Breast epithelium (tissue), 4 donors: ENCODE results near the gene SYNE1. TPM values are rescaled to one million over a fixed set of nuclear protein-coding genes. Genes with fewer than 3 reads are reported as not detected.

Source experiments
- DNase-seq, 2 donors: peaks; one replicate each; pipeline ENCODE4 v3.0.0-alpha.2; 2019; ENCODE audit warnings: low spot score in 2 of 2
- H3K27ac ChIP-seq, 2 donors: fragments of 200-600 bp; sonication (generic) in 1 of 2; one replicate each; pipeline ENCODE4 v1.5.1; 2016 to 2019; ENCODE audit warnings: mild to moderate bottlenecking in 1 of 2
- H3K27me3 ChIP-seq, 2 donors: fragments of 200-600 bp; sonication (generic) in 1 of 2; one replicate each; pipeline versions ENCODE4 v1.5.1 to v1.6.0; 2017 to 2019; ENCODE audit warnings: control low read depth in 1 of 2, mild to moderate bottlenecking in 1 of 2
- H3K36me3 ChIP-seq: fragments of 200-600 bp; one replicate; pipeline ENCODE4 v1.5.1; 2019
- H3K4me1 ChIP-seq, 2 donors: fragments of 200-600 bp; sonication (generic); one replicate each; pipeline ENCODE4 v1.5.1; 2016 to 2019; ENCODE audit warnings: control low read depth in 1 of 2
- H3K4me3 ChIP-seq, 3 donors: fragments of 200-600 bp; sonication (generic); 1 replicate in 2 of 3; 2 replicates in 1 of 3; pipeline ENCODE4 v1.5.1; 2016 to 2019; ENCODE audit warnings: mild to moderate bottlenecking in 3 of 3, moderate library complexity in 2 of 3
- H3K9me3 ChIP-seq, 2 donors: fragments of 200-600 bp; sonication (generic) in 1 of 2; one replicate each; pipeline ENCODE4 v1.5.1; 2016 to 2019; ENCODE audit warnings: control low read depth in 1 of 2
- CTCF ChIP-seq, 3 donors: fragments of 450-650 bp; IDR thresholded peaks; one replicate each; pipeline ENCODE4 v1.5.1; 2016 to 2017; ENCODE audit warnings: antibody characterized with exemption in 3 of 3, mild to moderate bottlenecking in 3 of 3, moderate library complexity in 3 of 3
- POLR2A ChIP-seq: fragments of 450-650 bp; IDR thresholded peaks from one replicate; pipeline ENCODE4 v1.6.1; 2016; ENCODE audit warnings: antibody characterized with exemption, mild to moderate bottlenecking, moderate library complexity
- POLR2AphosphoS5 ChIP-seq, 3 donors: sonication (generic); formaldehyde crosslinking; IDR thresholded peaks; one replicate each; pipeline ENCODE4 v1.6.1; 2017; ENCODE audit warnings: antibody characterized with exemption in 3 of 3
- intact Hi-C: fragments of 100-400 bp; cut with DNase I; formaldehyde crosslinking; loops from one replicate; pipeline ENCODE4 v1.15.1; 2023; ENCODE audit warnings: low total_unique reads
- total RNA-seq, 3 donors: library from RNA; depleted of rRNA; stranded (reverse); fragments of >200 nt; gene quantifications; one replicate each; pipeline ENCODE4 v1.1.0, GENCODE V29; 2016

SYNE1 gene
- total RNA-seq, 3 donors from 2014 or later: 80.9 to 106 (median 95.7) TPM

DNA sequence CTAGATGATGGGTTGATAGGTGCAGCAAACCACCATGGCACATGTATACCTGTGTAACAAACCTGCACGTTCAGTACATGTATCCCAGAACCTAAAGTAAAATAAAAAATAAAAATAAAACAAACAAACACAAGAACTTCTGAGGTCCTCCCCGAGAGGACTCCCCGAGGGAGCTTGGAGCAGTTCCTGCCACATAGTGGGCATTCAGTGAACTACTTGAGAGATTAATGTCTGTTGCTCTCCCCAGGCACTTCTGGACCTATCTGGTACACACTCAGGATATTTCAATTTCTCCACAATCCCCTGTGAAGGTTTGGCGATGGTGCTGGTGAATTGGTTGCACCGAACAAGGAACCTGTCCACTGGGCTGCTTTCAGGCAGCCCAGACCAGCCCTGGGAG lies 518.5 kb downstream of the SYNE1 start:
- Histone ChIP-seq H3K9me3 (no peaks in the 10 kb centered on the region), H3K27ac (no peak overlapping the region), H3K27me3 (no peaks in the 10 kb centered on the region), H3K4me1 (peaks cover 0 to 9% of the 10 kb centered on the region in 2 donors), H3K36me3 (peaks cover 4% of the 10 kb centered on the region), H3K4me3 (no peak overlapping the region)
- DNase-seq: no peak
- intact Hi-C loops: no loop called here
- no peak for TF ChIP-seq CTCF (IDR thresholded peaks at IDR 0.05)
- TF ChIP-seq POLR2A: no peak
- no peak for TF ChIP-seq POLR2AphosphoS5 (IDR thresholded peaks at IDR 0.05)

DNA sequence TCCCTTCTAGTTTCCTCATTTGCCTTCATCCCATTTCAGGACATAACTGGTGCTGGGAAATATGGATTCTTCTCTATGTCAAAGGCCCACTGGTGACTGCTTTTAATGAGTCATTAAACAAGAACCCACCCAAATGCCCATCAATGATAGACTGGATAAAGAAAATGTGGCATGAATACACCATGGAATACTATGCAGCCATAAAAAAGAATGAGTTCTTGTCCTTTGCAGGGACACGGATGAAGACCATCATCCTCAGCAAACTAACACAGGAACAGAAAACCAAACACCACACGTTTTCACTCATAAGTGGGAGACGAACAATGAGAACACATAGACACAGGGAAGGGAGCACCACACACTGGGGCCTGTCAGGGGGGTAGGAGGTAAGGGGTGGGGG lies 518.9 kb downstream of the SYNE1 start:
- Histone ChIP-seq H3K36me3 (peaks cover 4% of the 10 kb centered on the region), H3K27me3 (no peaks in the 10 kb centered on the region), H3K9me3 (no peaks in the 10 kb centered on the region), H3K4me1 (peaks cover 0 to 9% of the 10 kb centered on the region in 2 donors), H3K27ac (no peak overlapping the region), H3K4me3 (no peak overlapping the region)
- TF ChIP-seq CTCF (IDR thresholded peaks at IDR 0.05): no peak
- no peak for TF ChIP-seq POLR2A
- TF ChIP-seq POLR2AphosphoS5 (IDR thresholded peaks at IDR 0.05): no peak
- intact Hi-C loops: no loop called here
- no peak for DNase-seq

DNA sequence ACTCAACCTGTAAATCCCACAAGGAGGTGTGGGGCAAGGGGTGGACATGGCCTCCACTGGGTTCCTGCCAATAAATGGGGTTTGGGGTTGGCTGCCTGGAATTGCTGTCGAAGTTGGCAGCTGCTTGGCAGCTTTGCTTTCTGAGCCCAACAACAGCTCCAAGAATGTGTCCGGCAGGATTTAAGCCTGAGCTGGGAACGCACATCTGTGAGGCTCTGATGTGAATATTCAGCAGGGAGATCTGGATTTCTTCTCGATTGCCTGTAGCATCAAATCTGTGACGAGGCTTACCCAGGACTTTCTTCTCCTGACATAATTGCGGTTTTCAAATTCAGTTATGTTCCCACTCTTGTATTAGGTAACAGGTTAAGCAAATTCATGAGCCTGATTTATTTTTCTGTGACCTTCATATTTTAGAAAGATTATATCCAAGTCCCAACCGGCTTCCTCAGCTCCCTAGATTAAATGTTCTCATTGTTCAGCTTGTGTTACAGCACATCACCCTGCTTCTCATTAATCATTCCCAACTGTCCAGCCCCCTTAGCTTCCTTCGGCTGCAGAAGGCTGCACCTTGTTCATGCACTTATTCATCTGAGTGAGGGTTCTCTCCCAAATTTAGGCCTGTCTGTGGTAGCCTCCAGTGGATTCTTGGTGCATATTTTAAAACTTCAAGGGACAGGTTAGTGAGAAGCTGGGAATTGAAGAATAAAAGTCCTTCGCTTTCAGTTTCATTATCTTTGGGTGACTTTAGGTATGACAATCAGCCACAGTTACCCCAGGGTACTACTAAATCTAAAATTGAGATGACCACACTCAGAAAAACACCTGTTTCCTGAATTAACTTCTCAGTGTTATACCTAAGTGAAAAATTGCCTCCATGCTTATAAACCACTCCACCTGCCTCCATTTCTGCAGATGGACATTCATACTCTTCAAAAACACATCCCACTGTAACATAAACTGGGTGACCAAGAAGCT lies 519.7 kb downstream of the SYNE1 start:
- Histone ChIP-seq H3K9me3 (no peaks in the 10 kb centered on the region), H3K4me3 (no peak overlapping the region), H3K27ac (peak overlapping the region; percentile 76 to 82), H3K36me3 (peaks cover 4% of the 10 kb centered on the region), H3K4me1 (peaks cover 0 to 9% of the 10 kb centered on the region in 2 donors), H3K27me3 (no peaks in the 10 kb centered on the region)
- intact Hi-C loops: no loop called here
- DNase-seq: no peak
- TF ChIP-seq POLR2AphosphoS5 (IDR thresholded peaks at IDR 0.05) (peak in 1 of 3 donors; percentile 23), CTCF (IDR thresholded peaks at IDR 0.05) (no peak), POLR2A (no peak)

DNA sequence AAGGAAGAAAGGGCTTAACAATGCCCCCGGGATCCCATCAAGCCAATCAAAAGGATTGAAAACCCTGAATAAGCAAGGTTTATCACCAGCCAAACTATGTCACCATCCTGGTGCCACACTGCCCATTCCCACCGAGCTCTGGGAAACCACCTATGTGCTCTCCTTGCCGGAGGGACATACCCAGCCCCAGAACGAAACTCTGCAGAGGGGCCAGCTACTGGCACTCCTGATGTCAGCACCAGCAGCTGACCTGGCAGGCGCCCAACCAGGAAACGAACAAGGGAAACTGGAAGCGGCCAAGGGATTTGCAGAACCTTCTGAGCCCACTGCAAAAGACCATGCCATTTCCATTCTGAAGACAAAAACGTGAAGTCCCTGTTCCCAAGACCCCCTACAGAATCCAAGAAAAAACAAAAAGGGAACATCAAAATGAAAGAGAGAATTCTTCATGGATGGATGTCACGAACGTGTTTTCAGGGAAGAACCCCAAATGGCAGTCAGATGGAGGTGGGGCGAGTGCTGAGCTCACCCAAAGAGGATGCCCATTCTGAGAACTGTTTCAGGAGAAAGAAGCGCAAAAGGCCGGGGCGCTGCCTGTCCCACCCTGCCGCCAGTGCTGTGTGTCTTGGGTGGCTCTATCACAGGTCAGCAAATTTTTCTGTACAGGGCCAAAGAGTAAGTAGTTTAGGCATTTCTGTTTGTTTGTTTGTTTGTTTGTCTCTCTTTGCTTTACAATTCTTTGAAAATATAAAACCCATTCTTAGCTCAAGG lies 524.5 kb downstream of the SYNE1 start:
- peak; percentile 53 to 62 for DNase-seq
- intact Hi-C loops: no loop called here

DNA sequence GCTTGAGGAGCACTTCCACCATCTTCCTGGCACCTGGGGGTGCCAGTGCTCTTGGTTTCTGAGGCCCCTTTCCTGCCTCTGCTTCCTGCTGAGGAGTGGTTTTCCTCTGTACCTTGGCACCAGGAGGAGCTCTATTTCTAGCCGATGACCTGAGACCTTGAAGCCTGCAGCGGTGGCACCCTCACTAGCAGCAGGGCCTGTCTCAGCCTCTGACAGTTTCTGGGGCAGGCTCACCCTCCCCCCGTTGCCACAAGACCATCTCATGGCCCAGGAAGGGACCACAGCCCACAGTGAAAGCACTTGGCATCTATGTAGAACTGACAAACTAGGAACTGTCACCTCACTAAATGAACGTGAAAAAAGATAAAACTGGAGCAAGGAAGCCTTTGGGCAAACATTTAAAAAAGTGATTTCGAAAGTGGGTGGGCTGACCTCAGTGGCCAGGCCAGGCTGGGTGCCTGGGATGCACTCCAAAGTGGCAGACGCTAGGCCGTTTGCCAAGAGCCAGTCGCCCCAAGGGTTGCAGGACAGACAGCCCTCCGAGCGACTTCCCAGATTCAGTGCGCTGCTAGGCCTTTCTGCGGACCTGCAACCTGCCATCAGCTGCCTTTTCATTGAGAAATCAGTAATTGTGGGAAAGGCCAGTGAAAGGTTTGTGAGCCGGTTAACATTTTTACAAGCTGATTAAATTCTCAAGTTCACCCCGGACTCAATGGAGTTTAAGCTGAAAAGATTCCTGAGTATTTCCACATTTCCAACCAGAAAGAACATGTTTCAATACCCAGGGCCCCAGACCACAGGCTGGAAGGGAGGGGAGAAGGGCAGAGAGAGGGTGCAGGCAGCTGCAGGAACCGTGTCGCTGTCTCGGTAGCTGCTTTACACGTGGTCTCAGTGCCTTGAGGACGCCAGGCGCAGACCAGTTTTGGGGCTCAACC lies 526.0 kb downstream of the SYNE1 start:
- no peak for DNase-seq
- Histone ChIP-seq H3K4me1 (peaks cover 0 to 4% of the 10 kb centered on the region in 2 donors), H3K36me3 (no peaks in the 10 kb centered on the region), H3K27ac (peak overlapping the region; percentile 64 to 80), H3K4me3 (peak overlapping the region in 2 of 3 donors; percentile 4 to 30), H3K27me3 (no peaks in the 10 kb centered on the region), H3K9me3 (no peaks in the 10 kb centered on the region)
- TF ChIP-seq CTCF (IDR thresholded peaks at IDR 0.05) (no peak), POLR2A (no peak), POLR2AphosphoS5 (IDR thresholded peaks at IDR 0.05) (no peak)
- intact Hi-C loops: no loop called here

More for the DNA sequence above, 524.5 kb downstream of the SYNE1 start:
- Histone ChIP-seq H3K27ac (peak overlapping the region; percentile 64 to 80), H3K4me1 (peaks cover 4 to 9% of the 10 kb centered on the region in 2 donors), H3K36me3 (no peaks in the 10 kb centered on the region), H3K9me3 (no peaks in the 10 kb centered on the region), H3K27me3 (no peaks in the 10 kb centered on the region), H3K4me3 (peak overlapping the region in 2 of 3 donors; percentile 12 to 30)
- TF ChIP-seq POLR2AphosphoS5 (IDR thresholded peaks at IDR 0.05): no peak
